Lower leg skin (tissue), 3 donors: Measurements from ENCODE around the gene DBF4B.

Source experiments
- CTCF ChIP-seq, 3 donors: fragments of 450-650 bp; IDR thresholded peaks; one replicate each; pipeline ENCODE4 v1.5.1; 2016; ENCODE audit warnings: antibody characterized with exemption in 3 of 3, mild to moderate bottlenecking in 3 of 3, moderate library complexity in 2 of 3
- POLR2A ChIP-seq, 2 donors: fragments of 450-650 bp; IDR thresholded peaks; one replicate each; pipeline ENCODE4 v1.6.1; 2016 to 2017; ENCODE audit warnings: antibody characterized with exemption in 2 of 2, mild to moderate bottlenecking in 1 of 2, moderate library complexity in 1 of 2

- TF ChIP-seq CTCF (IDR thresholded peaks at IDR 0.05) (no peak), POLR2A (IDR thresholded peaks at IDR 0.05) (no peak)
Measured at GRCh38 chr17:44769230-44769629, 60.8 kb downstream of the DBF4B start.
